ENCODE measurements around the gene DNHD1.

Gene DNHD1

GRCh38 chr11:6606471-6607189 lies 109.5 kb downstream of the DNHD1 start:
- H3K9me3 Mint-ChIP-seq, result no peaks in the 10 kb centered on the region
- H3K36me3 Mint-ChIP-seq, result peaks cover 20% of the 10 kb centered on the region
- DNase-seq (ENCODE audit: low spot score in 2 of 2) (peak in 1 of 2 donors; percentile 18), ATAC-seq (ENCODE audit: low read depth) (no peak)
- H3K4me1 Mint-ChIP-seq, result peaks cover 28% of the 10 kb centered on the region
- H3K27me3 Mint-ChIP-seq, result no peaks in the 10 kb centered on the region
- H3K4me3 Mint-ChIP-seq, result peak overlapping the region; percentile 15
- peak overlapping the region; percentile 81 for H3K27ac Mint-ChIP-seq

GRCh38 chr11:6607190-6607795 lies 110.2 kb downstream of the DNHD1 start:
- Mint-ChIP-seq H3K4me1 (peaks cover 23% of the 10 kb centered on the region), H3K4me3 (peak overlapping the region; percentile 45), H3K27me3 (no peaks in the 10 kb centered on the region), H3K9me3 (no peaks in the 10 kb centered on the region), H3K27ac (peak overlapping the region; percentile 81), H3K36me3 (peaks cover 20% of the 10 kb centered on the region)
- DNase-seq (ENCODE audit: low spot score in 2 of 2) (no peak), ATAC-seq (ENCODE audit: low read depth) (no peak)

GRCh38 chr11:6608011-6608410 lies 110.9 kb downstream of the DNHD1 start:
- DNase-seq (ENCODE audit: low spot score in 2 of 2) (no peak), ATAC-seq (ENCODE audit: low read depth) (no peak)
- Mint-ChIP-seq H3K27ac (no peak overlapping the region), H3K4me1 (peaks cover 23% of the 10 kb centered on the region), H3K9me3 (no peaks in the 10 kb centered on the region), H3K4me3 (no peak overlapping the region), H3K36me3 (peaks cover 20% of the 10 kb centered on the region), H3K27me3 (no peaks in the 10 kb centered on the region)

GRCh38 chr11:6608726-6609501 lies 111.8 kb downstream of the DNHD1 start:
- H3K27me3 Mint-ChIP-seq, result no peaks in the 10 kb centered on the region
- H3K4me1 Mint-ChIP-seq, result peaks cover 23% of the 10 kb centered on the region
- ATAC-seq (ENCODE audit: low read depth), result no peak
- no peaks in the 10 kb centered on the region for H3K9me3 Mint-ChIP-seq
- DNase-seq (ENCODE audit: low spot score in 2 of 2), result peak in 1 of 2 donors; percentile 7
- peak overlapping the region; percentile 73 for H3K27ac Mint-ChIP-seq
- H3K4me3 Mint-ChIP-seq, result no peak overlapping the region
- H3K36me3 Mint-ChIP-seq, result peaks cover 20% of the 10 kb centered on the region

GRCh38 chr11:6609502-6610015 lies 112.5 kb downstream of the DNHD1 start:
- H3K27ac Mint-ChIP-seq, result peak overlapping the region; percentile 73
- peaks cover 23% of the 10 kb centered on the region for H3K4me1 Mint-ChIP-seq
- ATAC-seq (ENCODE audit: low read depth) (no peak), DNase-seq (ENCODE audit: low spot score in 2 of 2) (no peak)
- H3K27me3 Mint-ChIP-seq, result no peaks in the 10 kb centered on the region
- H3K9me3 Mint-ChIP-seq, result no peaks in the 10 kb centered on the region
- H3K4me3 Mint-ChIP-seq, result no peak overlapping the region
- H3K36me3 Mint-ChIP-seq, result peaks cover 20% of the 10 kb centered on the region

GRCh38 chr11:6610591-6610990 lies 113.5 kb downstream of the DNHD1 start:
- Mint-ChIP-seq H3K27ac (no peak overlapping the region), H3K9me3 (no peaks in the 10 kb centered on the region), H3K4me1 (peaks cover 27% of the 10 kb centered on the region), H3K4me3 (peak overlapping the region; percentile 90), H3K36me3 (peaks cover 29% of the 10 kb centered on the region), H3K27me3 (no peaks in the 10 kb centered on the region)
- no peak for DNase-seq (ENCODE audit: low spot score in 2 of 2)
- ATAC-seq (ENCODE audit: low read depth), result no peak

GRCh38 chr11:6611092-6611962 lies 114.2 kb downstream of the DNHD1 start:
- ATAC-seq (ENCODE audit: low read depth) (no peak), DNase-seq (ENCODE audit: low spot score in 2 of 2) (no peak)
- no peak overlapping the region for H3K27ac Mint-ChIP-seq
- peaks cover 34% of the 10 kb centered on the region for H3K36me3 Mint-ChIP-seq
- peak overlapping the region; percentile 90 for H3K4me3 Mint-ChIP-seq
- H3K4me1 Mint-ChIP-seq, result peaks cover 27% of the 10 kb centered on the region
- H3K9me3 Mint-ChIP-seq, result no peaks in the 10 kb centered on the region
- no peaks in the 10 kb centered on the region for H3K27me3 Mint-ChIP-seq

- DNase-seq (ENCODE audit: low spot score in 2 of 2) (no peak), ATAC-seq (ENCODE audit: low read depth) (peak; percentile 4)
- no peaks in the 10 kb centered on the region for H3K9me3 Mint-ChIP-seq
- H3K27me3 Mint-ChIP-seq, result no peaks in the 10 kb centered on the region
- peaks cover 38% of the 10 kb centered on the region for H3K36me3 Mint-ChIP-seq
- peak overlapping the region; percentile 90 for H3K4me3 Mint-ChIP-seq
- H3K4me1 Mint-ChIP-seq, result peaks cover 28% of the 10 kb centered on the region
- H3K27ac Mint-ChIP-seq, result no peak overlapping the region
Measured at GRCh38 chr11:6611963-6612212, 114.8 kb downstream of the DNHD1 start.

GRCh38 chr11:6612213-6613041 lies 115.3 kb downstream of the DNHD1 start, which contains the start of gene TAF10:
Gene TAF10 (minus strand): TSS chr11:6612216. CDS start chr11:6612189, 27 bp downstream.
- H3K4me1 Mint-ChIP-seq, result peaks cover 26% of the 10 kb centered on the region
- DNase-seq (ENCODE audit: low spot score in 2 of 2), result peak; percentile 88 to 91
- peak within 1 kb of the TSS; percentile 90 for H3K4me3 Mint-ChIP-seq
- H3K27me3 Mint-ChIP-seq, result no peaks in the 10 kb centered on the region
- ATAC-seq (ENCODE audit: low read depth), result peak; percentile 82
- H3K9me3 Mint-ChIP-seq, result no peaks in the 10 kb centered on the region
- no peak within 1 kb of the TSS for H3K27ac Mint-ChIP-seq
- peaks cover 36% of the 10 kb centered on the region for H3K36me3 Mint-ChIP-seq

GRCh38 chr11:6613496-6613895 lies 116.4 kb downstream of the DNHD1 start:
- Mint-ChIP-seq H3K9me3 (no peaks in the 10 kb centered on the region), H3K27me3 (no peaks in the 10 kb centered on the region), H3K4me3 (no peak overlapping the region), H3K36me3 (peaks cover 33% of the 10 kb centered on the region), H3K4me1 (peaks cover 25% of the 10 kb centered on the region), H3K27ac (no peak overlapping the region)
- no peak for ATAC-seq (ENCODE audit: low read depth)
- DNase-seq (ENCODE audit: low spot score in 2 of 2), result no peak

- H3K9me3 Mint-ChIP-seq, result no peaks in the 10 kb centered on the region
- no peak for DNase-seq (ENCODE audit: low spot score in 2 of 2)
- no peak for ATAC-seq (ENCODE audit: low read depth)
- H3K4me3 Mint-ChIP-seq, result no peak overlapping the region
- H3K36me3 Mint-ChIP-seq, result peaks cover 26% of the 10 kb centered on the region
- no peak overlapping the region for H3K27ac Mint-ChIP-seq
- H3K4me1 Mint-ChIP-seq, result peaks cover 25% of the 10 kb centered on the region
- no peaks in the 10 kb centered on the region for H3K27me3 Mint-ChIP-seq
Measured at GRCh38 chr11:6614446-6614845, 117.4 kb downstream of the DNHD1 start.

- DNase-seq (ENCODE audit: low spot score in 2 of 2), result no peak
- H3K4me3 Mint-ChIP-seq, result no peak overlapping the region
- ATAC-seq (ENCODE audit: low read depth), result no peak
- H3K36me3 Mint-ChIP-seq, result peaks cover 20% of the 10 kb centered on the region
- H3K9me3 Mint-ChIP-seq, result no peaks in the 10 kb centered on the region
- no peak overlapping the region for H3K27ac Mint-ChIP-seq
- no peaks in the 10 kb centered on the region for H3K27me3 Mint-ChIP-seq
- peaks cover 25% of the 10 kb centered on the region for H3K4me1 Mint-ChIP-seq
Measured at GRCh38 chr11:6615046-6615445, 118.0 kb downstream of the DNHD1 start.

All from memory B cell (primary cell).